Ovary (tissue), 9 donors: ENCODE results near the gene IDUA. TPM values are rescaled to one million over a fixed set of nuclear protein-coding genes. Genes with fewer than 3 reads are reported as not detected.

Source experiments
- DNase-seq, 5 donors: peaks; one replicate each; pipeline ENCODE4 v3.0.0-alpha.2; 2019 to 2020
- H3K27ac ChIP-seq, 2 donors: fragments of 200-600 bp; one replicate each; pipeline versions ENCODE4 v1.5.1 to v1.8.0; 2019 to 2022
- H3K27me3 ChIP-seq: fragments of 200-600 bp; one replicate; pipeline ENCODE4 v1.8.0; 2022
- H3K36me3 ChIP-seq: fragments of 200-600 bp; sonication (generic); one replicate; pipeline ENCODE4 v1.5.1; 2019
- H3K4me1 ChIP-seq: one replicate; pipeline ENCODE4 v1.8.1; 2013; ENCODE audit warnings: mild to moderate bottlenecking, moderate library complexity; ENCODE audit not compliant: insufficient read depth
- H3K4me3 ChIP-seq: fragments of 200-600 bp; sonication (generic); one replicate; pipeline ENCODE4 v1.5.1; 2017
- H3K9me3 ChIP-seq, 2 donors: fragments of 200-600 bp in 1 of 2; sonication (generic) in 1 of 2; one replicate each; pipeline versions ENCODE4 v1.5.1 to v1.8.1; 2013 to 2019; ENCODE audit warnings: mild to moderate bottlenecking in 1 of 2, moderate library complexity in 1 of 2
- EP300 ChIP-seq: sonication (generic); formaldehyde crosslinking; IDR thresholded peaks from one replicate; pipeline ENCODE4 v1.6.1; 2017; ENCODE audit warnings: antibody characterized with exemption
- POLR2A ChIP-seq: fragments of 450-650 bp; IDR thresholded peaks from one replicate; pipeline ENCODE4 v1.6.1; 2017; ENCODE audit warnings: antibody characterized with exemption, mild to moderate bottlenecking, moderate library complexity
- WGBS, 3 donors: extraction: QIAGEN DNeasy Blood & Tissue Kit in 1 of 3; methylation state at CpG; one replicate each; pipeline versions ENCODE4 v1.1.5 to v1.1.7; 2013 to 2017; 5-methylcytosine and 5-hydroxymethylcytosine counted together
- intact Hi-C, 4 donors: fragments of 100-400 bp; cut with DNase I; formaldehyde crosslinking; loops; one replicate each; pipeline versions ENCODE4 v1.11.0 to v1.15.1; 2022 to 2023
- polyA plus RNA-seq, 2 donors: library from polyadenylated mRNA; stranded (reverse); fragments of 200-250 nt in 1 of 2; fragments of 350-450 nt in 1 of 2; fragmentation: Illumina TruSeq in 1 of 2; extraction: RNeasy Lipid Tissue Mini Kit (QIAGEN cat#74804) in 1 of 2; gene quantifications; one replicate each; pipeline ENCODE4 v1.2.3, GENCODE V29; 2013 to 2014
- total RNA-seq, 7 donors: library from RNA; depleted of rRNA in 2 of 7; stranded (reverse); fragments of >200 nt in 2 of 7; fragmentation: NEBNext Ultra II Directional in 3 of 7; extraction: Animal tissue kit (Norgen Biotek cat#: 25700) in 3 of 7; gene quantifications; one replicate each; pipeline versions ENCODE4 v1.1.0 to v1.2.4, GENCODE V29; 2016 to 2023
- TF ChIP-seq, protein P1 (sequence below), 3 donors: fragments of 450-650 bp in 2 of 3; fragments of 200-600 bp in 1 of 3; IDR thresholded peaks; one replicate each; pipeline versions ENCODE4 v1.5.1 to v1.8.0; 2016 to 2022; ENCODE audit warnings: antibody characterized with exemption in 3 of 3, mild to moderate bottlenecking in 1 of 3
- donor health status: DM: no; HTN: no; CAD: no; lungs with moderate emphysema.
- donor health status: DM: no; HTN: no; CAD: no.
- donor health status: Bipolar disorder and iron deficiency.
- donor health status: DM: yes; HTN: yes; CAD: no.
- donor health status: DM: no; HTN: no; CAD: no.
- donor health status: DM: yes; HTN: yes; CAD: no.

Gene IDUA
- total and polyA plus RNA-seq, 9 donors: 3.1 to 49.1 (median 31.8) TPM

DNA sequence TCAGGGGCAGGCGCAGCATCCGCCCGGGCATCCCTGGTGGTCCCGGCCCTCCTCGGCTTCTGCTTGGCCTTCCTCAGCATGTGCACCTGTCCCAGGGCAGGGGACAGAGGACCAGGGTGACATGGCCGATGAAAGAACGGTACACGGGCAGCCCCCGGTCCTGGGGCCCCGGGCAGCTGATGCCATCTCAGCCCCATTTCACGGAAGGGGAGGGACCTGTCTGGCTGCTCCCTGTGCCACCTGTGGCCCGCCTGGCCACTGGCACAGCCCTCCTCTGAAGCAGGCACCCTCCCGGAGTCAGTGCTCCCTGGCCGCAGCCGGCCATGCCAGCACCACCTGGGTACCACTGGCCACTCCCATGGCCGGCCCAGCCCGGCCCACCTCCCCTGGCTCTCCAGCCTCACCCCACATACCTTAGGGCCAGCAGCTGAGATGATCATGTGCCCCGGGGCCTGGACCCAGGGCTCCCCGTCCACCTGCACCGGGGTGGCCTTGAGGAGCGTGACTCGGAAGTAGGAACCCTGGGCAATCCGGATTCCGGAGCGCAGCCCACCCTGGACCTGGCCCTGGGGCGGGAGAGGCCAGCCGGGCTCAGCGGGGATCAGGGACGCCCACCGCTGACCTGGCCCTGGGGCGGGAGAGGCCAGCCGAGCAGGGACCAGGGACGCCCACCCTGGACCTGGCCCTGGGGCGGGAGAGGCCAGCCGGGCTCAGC lies 26.1 kb upstream of the IDUA start:
- TF ChIP-seq POLR2A (no peak), EP300 (no peak)
- TF ChIP-seq, protein P1, sequence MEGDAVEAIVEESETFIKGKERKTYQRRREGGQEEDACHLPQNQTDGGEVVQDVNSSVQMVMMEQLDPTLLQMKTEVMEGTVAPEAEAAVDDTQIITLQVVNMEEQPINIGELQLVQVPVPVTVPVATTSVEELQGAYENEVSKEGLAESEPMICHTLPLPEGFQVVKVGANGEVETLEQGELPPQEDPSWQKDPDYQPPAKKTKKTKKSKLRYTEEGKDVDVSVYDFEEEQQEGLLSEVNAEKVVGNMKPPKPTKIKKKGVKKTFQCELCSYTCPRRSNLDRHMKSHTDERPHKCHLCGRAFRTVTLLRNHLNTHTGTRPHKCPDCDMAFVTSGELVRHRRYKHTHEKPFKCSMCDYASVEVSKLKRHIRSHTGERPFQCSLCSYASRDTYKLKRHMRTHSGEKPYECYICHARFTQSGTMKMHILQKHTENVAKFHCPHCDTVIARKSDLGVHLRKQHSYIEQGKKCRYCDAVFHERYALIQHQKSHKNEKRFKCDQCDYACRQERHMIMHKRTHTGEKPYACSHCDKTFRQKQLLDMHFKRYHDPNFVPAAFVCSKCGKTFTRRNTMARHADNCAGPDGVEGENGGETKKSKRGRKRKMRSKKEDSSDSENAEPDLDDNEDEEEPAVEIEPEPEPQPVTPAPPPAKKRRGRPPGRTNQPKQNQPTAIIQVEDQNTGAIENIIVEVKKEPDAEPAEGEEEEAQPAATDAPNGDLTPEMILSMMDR (IDR thresholded peaks at IDR 0.05): no peak
- H3K4me1 ChIP-seq: no peaks in the 10 kb centered on the region
- H3K27me3 ChIP-seq: no peaks in the 10 kb centered on the region
- no peaks in the 10 kb centered on the region for H3K36me3 ChIP-seq
- no peaks in the 10 kb centered on the region for H3K9me3 ChIP-seq
- no peak for DNase-seq
- no peak overlapping the region for H3K27ac ChIP-seq
- no peak overlapping the region for H3K4me3 ChIP-seq
- 83 to 90% (median 87%) methylated on average over 29 to 35 of the region's 35 CpGs for WGBS, 3 donors
- intact Hi-C loops: no loop called here

DNA sequence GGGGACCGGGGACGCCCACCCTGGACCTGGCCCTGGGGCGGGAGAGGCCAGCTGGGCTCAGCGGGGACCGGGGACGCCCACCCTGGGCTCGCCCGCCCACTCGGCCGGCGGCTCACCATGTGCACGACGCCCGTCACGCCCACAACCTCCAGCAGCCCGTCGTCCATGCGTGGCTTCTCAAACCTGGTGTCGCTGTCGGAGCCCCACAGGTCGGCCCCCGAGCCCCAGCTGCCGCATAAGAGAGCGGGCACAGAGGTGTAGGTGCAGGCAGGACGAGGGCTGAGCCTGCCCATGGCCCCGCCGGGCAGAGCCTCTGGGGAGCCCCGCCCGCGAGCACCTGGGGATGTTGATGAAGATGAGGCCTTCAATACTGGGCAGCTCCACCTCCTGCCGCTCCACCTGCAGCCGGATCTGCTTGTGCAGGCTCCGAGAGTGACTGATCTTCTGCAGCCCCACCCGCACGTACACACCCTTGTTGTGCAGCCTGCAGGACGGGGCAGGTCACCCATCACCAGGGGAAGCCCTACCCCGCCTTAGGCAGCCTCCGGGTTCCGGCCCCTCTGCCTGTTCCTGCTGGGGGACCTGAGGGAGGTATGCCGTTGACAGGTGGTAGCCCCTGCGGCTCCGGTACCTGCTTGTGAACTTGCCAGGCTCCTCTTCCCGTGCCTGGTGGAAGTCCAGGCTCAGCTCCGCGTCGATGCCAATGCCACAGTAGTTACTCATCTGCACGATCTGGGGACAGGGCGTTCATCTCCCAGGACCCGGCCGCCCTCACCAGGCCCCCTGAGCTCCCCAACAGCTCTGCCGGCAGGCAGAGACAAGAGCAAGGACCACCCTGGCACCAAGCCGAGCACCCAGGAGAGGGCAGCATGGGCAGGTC lies 25.3 kb upstream of the IDUA start:
- no peaks in the 10 kb centered on the region for H3K27me3 ChIP-seq
- DNase-seq: no peak
- no peaks in the 10 kb centered on the region for H3K4me1 ChIP-seq
- intact Hi-C loops: no loop called here
- no peaks in the 10 kb centered on the region for H3K36me3 ChIP-seq
- WGBS, 3 donors: 89 to 92% (median 91%) methylated on average over 38 to 52 of the region's 52 CpGs
- no peak overlapping the region for H3K4me3 ChIP-seq
- H3K9me3 ChIP-seq: no peaks in the 10 kb centered on the region
- no peak overlapping the region for H3K27ac ChIP-seq
- TF ChIP-seq, protein P1 (IDR thresholded peaks at IDR 0.05): no peak

DNA sequence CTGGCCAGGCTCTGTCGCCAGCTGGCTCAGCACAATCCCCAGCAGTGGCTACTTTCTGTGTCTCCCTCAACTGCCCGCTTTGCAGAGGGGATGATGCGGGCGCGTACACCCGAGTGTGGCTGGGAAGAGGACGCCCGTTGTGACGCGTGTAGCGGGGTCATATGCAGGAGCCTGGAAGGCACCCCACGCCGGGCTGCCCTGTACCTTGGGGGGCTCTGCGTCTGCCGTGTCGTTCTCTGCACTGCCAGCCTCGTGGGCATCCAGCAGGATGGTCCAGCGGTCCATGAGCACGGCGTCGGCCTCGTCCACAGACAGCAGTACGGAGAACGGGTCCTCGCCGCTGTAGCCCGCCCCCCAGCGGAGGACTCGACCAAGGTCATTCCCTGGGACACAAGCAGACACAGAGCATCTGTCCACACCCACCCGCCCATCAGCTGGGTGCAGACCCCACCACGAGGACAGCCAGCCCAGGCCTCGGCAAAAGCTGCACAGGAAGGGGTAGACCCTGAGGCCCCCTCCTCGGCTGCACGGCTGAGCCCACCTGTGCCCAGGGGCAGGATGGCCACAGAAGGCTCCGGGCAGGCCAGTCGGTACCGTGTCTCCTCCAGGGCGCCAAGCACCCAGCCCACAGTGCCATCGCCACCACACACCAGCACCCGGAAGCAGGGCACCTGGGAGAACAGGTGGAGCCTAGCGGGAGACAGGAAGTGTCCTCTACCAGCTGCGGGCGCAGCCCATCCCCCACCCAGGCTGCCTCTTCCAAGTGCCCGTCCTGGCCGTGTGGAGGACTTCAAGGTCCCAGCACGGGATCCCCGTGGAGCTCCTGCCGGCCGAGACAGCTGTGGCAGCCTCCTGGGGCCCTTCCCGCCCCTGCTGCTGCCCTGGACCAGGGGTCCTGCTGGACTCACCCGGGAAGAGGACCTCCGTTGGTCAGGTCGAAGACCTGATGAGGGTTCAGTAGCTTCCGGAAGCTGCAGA lies 24.3 kb upstream of the IDUA start:
- intact Hi-C loops: no loop called here
- Histone ChIP-seq H3K4me3 (no peak overlapping the region), H3K9me3 (no peaks in the 10 kb centered on the region), H3K27me3 (no peaks in the 10 kb centered on the region), H3K4me1 (no peaks in the 10 kb centered on the region), H3K36me3 (no peaks in the 10 kb centered on the region), H3K27ac (no peak overlapping the region)
- TF ChIP-seq, protein P1 (IDR thresholded peaks at IDR 0.05): no peak
- no peak for TF ChIP-seq POLR2A
- TF ChIP-seq EP300: no peak
- 87 to 92% (median 87%) methylated on average over 44 to 54 of the region's 54 CpGs for WGBS, 3 donors
- DNase-seq: no peak
